PC-3 (cell line): ENCODE results near the gene FN1. TPM values are rescaled to one million over a fixed set of nuclear protein-coding genes. Genes with fewer than 3 reads are reported as not detected.

Experiments
- ATAC-seq: fragments of 200-7000 bp; cut with Tn5 transposase; 2 replicates; pipeline ENCODE4 v1.9.1; 2020; ENCODE audit warnings: mild to moderate bottlenecking, moderate library complexity
- BruUV-seq: library from RNA; stranded (reverse); fragments of 400-500 nt; replicated peaks from 2 replicates; lab custom pipeline; 2021; lab: Mats Ljungman, UMichigan
- CTCF ChIA-PET: fragments of 300-600 bp; sonication (Branson Sonifier 250); formaldehyde crosslinking; loops from one replicate; lab custom pipeline; 2022; ENCODE audit warnings: antibody characterized with exemption; lab: Charles Lee
- POLR2A ChIA-PET: fragments of 300-600 bp; sonication (Branson Sonifier 250); formaldehyde crosslinking; loops from one replicate; lab custom pipeline; 2022; ENCODE audit warnings: antibody characterized with exemption; ENCODE audit not compliant: unreplicated experiment; lab: Charles Lee
- DNase-seq: peaks from one replicate; pipeline ENCODE4 v3.0.0-alpha.2; 2015
- H2AFZ ChIP-seq: fragments of 300-600 bp; sonication (generic); 2 replicates; pipeline ENCODE4 v1.6.0; 2016; ENCODE audit warnings: antibody characterized with exemption, low read length
- H3F3A ChIP-seq: fragments of 300-600 bp; sonication (generic); one replicate; pipeline ENCODE4 v1.6.0; 2017; ENCODE audit warnings: antibody characterized with exemption, low read length, control low read depth, mild to moderate bottlenecking; ENCODE audit not compliant: unreplicated experiment
- H3K27ac ChIP-seq: fragments of 300-600 bp; sonication (generic); 2 replicates; pipeline ENCODE4 v1.5.1; 2016; ENCODE audit warnings: mild to moderate bottlenecking, low read length
- H3K27me3 ChIP-seq: fragments of 300-600 bp; sonication (generic); 2 replicates; pipeline ENCODE4 v1.6.1; 2016; ENCODE audit warnings: low read length, mixed read lengths
- H3K36me3 ChIP-seq: fragments of 300-600 bp; sonication (generic); 2 replicates; pipeline ENCODE4 v1.6.1; 2016; ENCODE audit warnings: low read depth, mixed run types, low read length, mixed read lengths
- H3K4me1 ChIP-seq: fragments of 300-600 bp; sonication (generic); 2 replicates; pipeline ENCODE4 v1.5.1; 2016; ENCODE audit warnings: low read length; ENCODE audit not compliant: insufficient read depth
- H3K4me2 ChIP-seq: fragments of 300-600 bp; sonication (generic); 2 replicates; pipeline ENCODE4 v1.6.0; 2016; ENCODE audit warnings: low read length
- H3K4me3 ChIP-seq: fragments of 300-600 bp; sonication (generic); 2 replicates; pipeline ENCODE4 v1.5.1; 2016; ENCODE audit warnings: mild to moderate bottlenecking, low read length, mixed read lengths
- H3K79me2 ChIP-seq: fragments of 300-600 bp; sonication (generic); 2 replicates; pipeline ENCODE4 v1.6.1; 2017; ENCODE audit warnings: low read length, mixed read lengths
- H3K9ac ChIP-seq: fragments of 300-600 bp; sonication (generic); 2 replicates; pipeline ENCODE4 v1.6.0; 2016; ENCODE audit warnings: mild to moderate bottlenecking, low read length
- H3K9me2 ChIP-seq: fragments of 300-600 bp; sonication (generic); replicated peaks from 2 replicates; pipeline ENCODE4 v1.6.1; 2016; ENCODE audit warnings: mixed run types, low read length, mixed read lengths
- H3K9me3 ChIP-seq: fragments of 300-600 bp; sonication (generic); 2 replicates; pipeline ENCODE4 v1.6.1; 2016; ENCODE audit warnings: low read length, mixed read lengths
- H4K20me1 ChIP-seq: fragments of 300-600 bp; sonication (generic); 2 replicates; pipeline ENCODE4 v1.6.1; 2016; ENCODE audit warnings: low read length, mixed read lengths
- CTCF ChIP-seq: fragments of 300-600 bp; sonication (generic); conservative IDR thresholded peaks from 2 replicates; pipeline ENCODE4 v1.5.1; 2017; ENCODE audit warnings: antibody characterized with exemption, low read depth, mild to moderate bottlenecking, low read length
- EZH2 ChIP-seq: fragments of 300-600 bp; sonication (generic); IDR thresholded peaks from one replicate; pipeline ENCODE4 v1.6.1; 2017; ENCODE audit warnings: antibody characterized with exemption, mild to moderate bottlenecking, low read length; ENCODE audit not compliant: unreplicated experiment
- EZH2phosphoT487 ChIP-seq: fragments of 300-600 bp; sonication (generic); IDR thresholded peaks from 2 replicates; pipeline ENCODE4 v1.6.1; 2018; ENCODE audit warnings: mild to moderate bottlenecking, antibody characterized with exemption, low read length, borderline replicate concordance
- intact Hi-C: fragments of 100-400 bp; cut with micrococcal nuclease; formaldehyde crosslinking; loops from 2 replicates; pipeline ENCODE4 v1.9.0; 2023
- total RNA-seq: library from RNA; depleted of rRNA; stranded (reverse); fragments of >200 nt; gene quantifications from 2 replicates; pipeline ENCODE4 v1.2.3, GENCODE V29; 2014

FN1 gene
- total RNA-seq, 1 experiment from 2014 or later = 220 TPM

- H2AFZ ChIP-seq = no peak overlapping the region
- intact Hi-C loops = no loop called here
- no peaks in the 10 kb centered on the region for H3K79me2 ChIP-seq
- TF ChIP-seq EZH2phosphoT487 = no peak
- TF ChIP-seq EZH2 = no peak
- no peak for TF ChIP-seq CTCF
- no TSS peak for BruUV-seq
- POLR2A ChIA-PET = interaction anchor here (0.7 kb wide), 1 partner anchor 14 kb away, joined by 3 read pairs; no protein-coding TSS in a partner anchor
- no peak overlapping the region for H3K4me3 ChIP-seq
- H4K20me1 ChIP-seq = no peaks in the 10 kb centered on the region
- H3K27ac ChIP-seq = no peak overlapping the region
- H3K9me3 ChIP-seq = no peaks in the 10 kb centered on the region
- no peaks in the 10 kb centered on the region for H3K9me2 ChIP-seq
- peaks cover 11% of the 10 kb centered on the region for H3K4me1 ChIP-seq
- ATAC-seq = no peak
- no peak for DNase-seq
- CTCF ChIA-PET = no interaction called here
- no peak overlapping the region for H3K4me2 ChIP-seq
- H3K9ac ChIP-seq = no peak overlapping the region
- peaks cover 55% of the 10 kb centered on the region for H3K36me3 ChIP-seq
- H3F3A ChIP-seq = no peaks in the 10 kb centered on the region
- H3K27me3 ChIP-seq = no peaks in the 10 kb centered on the region
These were observed 13.2 kb downstream of the FN1 start for GRCh38 chr2:215422676-215423075.

- H4K20me1 ChIP-seq = no peaks in the 10 kb centered on the region
- no peaks in the 10 kb centered on the region for H3K27me3 ChIP-seq
- ChIA-PET CTCF (no interaction called here), POLR2A (interaction anchor here (0.7 kb wide), 1 partner anchor 464 kb away, joined by 8 read pairs; no protein-coding TSS in a partner anchor)
- H3K9ac ChIP-seq = no peak overlapping the region
- intact Hi-C loops = no loop called here
- no peak overlapping the region for H2AFZ ChIP-seq
- no peaks in the 10 kb centered on the region for H3K9me3 ChIP-seq
- TF ChIP-seq EZH2 (no peak), CTCF (no peak), EZH2phosphoT487 (no peak)
- peaks cover 11% of the 10 kb centered on the region for H3K4me1 ChIP-seq
- H3K36me3 ChIP-seq = peaks cover 49% of the 10 kb centered on the region
- no peaks in the 10 kb centered on the region for H3F3A ChIP-seq
- ATAC-seq (no peak), DNase-seq (no peak)
- H3K4me2 ChIP-seq = no peak overlapping the region
- no peaks in the 10 kb centered on the region for H3K9me2 ChIP-seq
- H3K79me2 ChIP-seq = no peaks in the 10 kb centered on the region
- BruUV-seq = no TSS peak
- H3K27ac ChIP-seq = no peak overlapping the region
- no peak overlapping the region for H3K4me3 ChIP-seq
These were observed 13.9 kb downstream of the FN1 start for GRCh38 chr2:215421859-215422461.

- CTCF ChIA-PET = no interaction called here
- no peak overlapping the region for H3K9ac ChIP-seq
- intact Hi-C loops = no loop called here
These were observed 15.4 kb downstream of the FN1 start for GRCh38 chr2:215420471-215420935.

More at GRCh38 chr2:215420471-215420935, 15.4 kb downstream of the FN1 start:
- Histone ChIP-seq H3K27me3 (no peaks in the 10 kb centered on the region), H4K20me1 (no peaks in the 10 kb centered on the region), H3K79me2 (no peaks in the 10 kb centered on the region), H2AFZ (no peak overlapping the region), H3K4me2 (no peak overlapping the region), H3K4me3 (no peak overlapping the region), H3K27ac (no peak overlapping the region), H3F3A (no peaks in the 10 kb centered on the region), H3K9me3 (no peaks in the 10 kb centered on the region), H3K36me3 (peaks cover 49% of the 10 kb centered on the region), H3K4me1 (peaks cover 11% of the 10 kb centered on the region), H3K9me2 (no peaks in the 10 kb centered on the region)
- DNase-seq = no peak
- POLR2A ChIA-PET = no interaction called here
- no peak for TF ChIP-seq EZH2
- no peak for TF ChIP-seq CTCF
- TF ChIP-seq EZH2phosphoT487 = no peak
- no TSS peak for BruUV-seq
- no peak for ATAC-seq
